Measurements from ENCODE around the gene GCC1. TPM values are rescaled to one million over a fixed set of nuclear protein-coding genes. Genes with fewer than 3 reads are reported as not detected.

Gene GCC1
- total RNA-seq, 2 experiments from 2014 or later: 13.3 to 18.3 TPM

DNA sequence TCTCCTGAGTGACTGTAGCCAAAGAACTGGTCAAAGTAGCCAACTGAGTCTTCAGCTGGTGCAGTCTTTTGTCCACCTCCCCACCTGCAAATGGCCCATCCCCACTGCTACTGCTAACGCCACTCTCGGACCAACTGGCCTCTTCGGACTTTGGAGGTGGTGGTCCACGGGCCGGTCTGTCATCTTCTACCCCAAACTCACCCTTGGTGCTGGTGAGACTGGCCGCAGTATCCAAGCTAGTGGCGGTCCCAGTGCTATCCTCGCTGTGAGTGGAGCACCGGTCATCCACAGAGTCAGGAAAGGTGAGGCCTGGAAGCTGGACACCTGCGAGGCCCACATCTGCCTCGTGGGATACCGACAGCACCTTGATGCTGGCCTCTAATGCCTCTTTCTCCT lies 750 bp downstream of the GCC1 start:
- Histone ChIP-seq H3K36me3 (ENCODE audit: insufficient read depth, low read length) (peaks cover 27% of the 10 kb centered on the region), H3K79me2 (ENCODE audit: insufficient read depth, low read depth, low read length) (peaks cover 31% of the 10 kb centered on the region; the same call in 1 of the 2 replicates), H3K4me1 (ENCODE audit: insufficient read depth, low read length, poor library complexity, severe bottlenecking) (peaks cover 32% of the 10 kb centered on the region), H3K4me2 (ENCODE audit: low read length) (peak overlapping the region; percentile 96), H4K20me1 (ENCODE audit: insufficient read depth, low read length) (peaks cover 22% of the 10 kb centered on the region; the same call in 1 of the 2 replicates), H3K4me3 (ENCODE audit: low read depth, low read length, poor library complexity, severe bottlenecking) (peak overlapping the region; percentile 84), H3K9me2 (ENCODE audit: insufficient read depth, low read length) (no peaks in the 10 kb centered on the region), H3K9me3 (ENCODE audit: low read length) (no peaks in the 10 kb centered on the region), H2AFZ (ENCODE audit: low read length) (no peak overlapping the region), H3K27ac (ENCODE audit: low read depth, low read length, poor library complexity, severe bottlenecking) (no peak overlapping the region)
- intact Hi-C loops (cut with micrococcal nuclease; ENCODE audit: unreplicated experiment): loop anchor here (5.0 kb wide), 2 partner anchors 68 to 192 kb away; partner anchors contain the start of genes SND1 and ZNF800
- TF ChIP-seq, protein P1, sequence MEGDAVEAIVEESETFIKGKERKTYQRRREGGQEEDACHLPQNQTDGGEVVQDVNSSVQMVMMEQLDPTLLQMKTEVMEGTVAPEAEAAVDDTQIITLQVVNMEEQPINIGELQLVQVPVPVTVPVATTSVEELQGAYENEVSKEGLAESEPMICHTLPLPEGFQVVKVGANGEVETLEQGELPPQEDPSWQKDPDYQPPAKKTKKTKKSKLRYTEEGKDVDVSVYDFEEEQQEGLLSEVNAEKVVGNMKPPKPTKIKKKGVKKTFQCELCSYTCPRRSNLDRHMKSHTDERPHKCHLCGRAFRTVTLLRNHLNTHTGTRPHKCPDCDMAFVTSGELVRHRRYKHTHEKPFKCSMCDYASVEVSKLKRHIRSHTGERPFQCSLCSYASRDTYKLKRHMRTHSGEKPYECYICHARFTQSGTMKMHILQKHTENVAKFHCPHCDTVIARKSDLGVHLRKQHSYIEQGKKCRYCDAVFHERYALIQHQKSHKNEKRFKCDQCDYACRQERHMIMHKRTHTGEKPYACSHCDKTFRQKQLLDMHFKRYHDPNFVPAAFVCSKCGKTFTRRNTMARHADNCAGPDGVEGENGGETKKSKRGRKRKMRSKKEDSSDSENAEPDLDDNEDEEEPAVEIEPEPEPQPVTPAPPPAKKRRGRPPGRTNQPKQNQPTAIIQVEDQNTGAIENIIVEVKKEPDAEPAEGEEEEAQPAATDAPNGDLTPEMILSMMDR (conservative IDR thresholded peaks at IDR 0.05; ENCODE audit: low read length): no peak
- TF ChIP-seq EZH2phosphoT487 (IDR thresholded peaks at IDR 0.05; ENCODE audit: borderline replicate concordance, low read depth, low read length): no peak
- POLR2A ChIA-PET: interaction anchor here (0.6 kb wide), 1 partner anchor 443 kb away, joined by 4 read pairs; no protein-coding TSS in a partner anchor
- DNase-seq (ENCODE audit: low spot score): no peak
- CTCF ChIA-PET (ENCODE audit: unreplicated experiment): no interaction called here
- no TSS peak for BruUV-seq (replicated peaks)

DNA sequence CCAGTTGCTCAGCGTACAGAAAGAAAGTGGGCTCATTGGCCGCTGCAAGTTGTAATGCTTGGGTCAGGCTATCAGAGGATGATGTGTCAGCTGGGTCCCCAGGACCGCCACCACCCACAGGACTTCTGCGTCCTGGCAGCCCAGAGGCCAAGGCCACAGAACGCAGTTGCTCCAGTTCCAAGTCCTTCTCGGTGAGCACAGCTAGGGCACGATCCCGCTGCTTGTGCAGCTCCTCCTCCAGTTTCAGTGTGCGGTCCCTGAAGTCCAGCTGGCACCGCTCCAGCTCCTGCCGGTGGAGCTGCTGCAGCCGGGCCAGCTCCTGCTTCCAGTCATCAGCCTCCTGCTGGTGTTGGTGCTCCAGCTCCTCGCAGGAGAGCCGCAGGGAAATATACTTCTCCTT lies 3.0 kb downstream of the GCC1 start:
- POLR2A ChIA-PET: interaction anchor here (0.8 to 1.2 kb wide), 2 partner anchors 9 to 10 kb away, joined by 3 read pairs; no protein-coding TSS in a partner anchor
- Histone ChIP-seq H2AFZ (ENCODE audit: low read length) (no peak overlapping the region), H3K9me2 (ENCODE audit: insufficient read depth, low read length) (no peaks in the 10 kb centered on the region), H3K4me1 (ENCODE audit: insufficient read depth, low read length, poor library complexity, severe bottlenecking) (peaks cover 21% of the 10 kb centered on the region), H3K79me2 (ENCODE audit: insufficient read depth, low read depth, low read length) (peaks cover 19% of the 10 kb centered on the region; the same call in 1 of the 2 replicates), H4K20me1 (ENCODE audit: insufficient read depth, low read length) (peaks cover 18% of the 10 kb centered on the region; the same call in 1 of the 2 replicates), H3K4me3 (ENCODE audit: low read depth, low read length, poor library complexity, severe bottlenecking) (no peak overlapping the region), H3K9me3 (ENCODE audit: low read length) (no peaks in the 10 kb centered on the region), H3K4me2 (ENCODE audit: low read length) (no peak overlapping the region), H3K27ac (ENCODE audit: low read depth, low read length, poor library complexity, severe bottlenecking) (no peak overlapping the region), H3K36me3 (ENCODE audit: insufficient read depth, low read length) (peaks cover 33% of the 10 kb centered on the region)
- TF ChIP-seq EZH2phosphoT487 (IDR thresholded peaks at IDR 0.05; ENCODE audit: borderline replicate concordance, low read depth, low read length): no peak
- TF ChIP-seq, protein P1 (conservative IDR thresholded peaks at IDR 0.05; ENCODE audit: low read length): no peak
- intact Hi-C loops (cut with micrococcal nuclease; ENCODE audit: unreplicated experiment): no loop called here
- BruUV-seq (replicated peaks): no TSS peak
- no peak for DNase-seq (ENCODE audit: low spot score)
- CTCF ChIA-PET (ENCODE audit: unreplicated experiment): interaction anchor here (0.6 kb wide), 1 partner anchor 1340 kb away, joined by 3 read pairs; no protein-coding TSS in a partner anchor

DNA sequence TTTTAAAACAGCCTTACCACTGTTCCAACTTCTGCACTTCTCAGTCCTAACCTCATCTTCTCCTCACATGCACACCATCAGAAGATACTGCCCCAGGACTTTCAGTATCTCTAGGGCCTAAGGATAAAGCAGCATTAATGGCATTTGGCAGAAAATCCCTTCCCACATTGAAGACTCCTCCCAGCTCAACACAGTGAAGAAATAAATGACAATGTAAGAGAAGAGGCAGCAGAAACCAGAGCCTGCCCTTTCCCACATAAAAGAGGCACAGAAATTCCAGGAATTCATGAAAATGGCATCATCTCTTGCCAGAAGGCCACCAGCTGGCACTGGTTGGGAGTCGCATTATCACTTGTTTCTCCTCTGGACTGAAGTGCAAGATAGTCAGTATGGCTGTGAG lies 3.7 kb downstream of the GCC1 start:
- Histone ChIP-seq H3K4me2 (ENCODE audit: low read length) (peak overlapping the region; percentile 14; the same call in 1 of the 2 replicates), H3K9me2 (ENCODE audit: insufficient read depth, low read length) (no peaks in the 10 kb centered on the region), H3K9me3 (ENCODE audit: low read length) (no peaks in the 10 kb centered on the region), H3K4me3 (ENCODE audit: low read depth, low read length, poor library complexity, severe bottlenecking) (no peak overlapping the region), H3K4me1 (ENCODE audit: insufficient read depth, low read length, poor library complexity, severe bottlenecking) (peaks cover 21% of the 10 kb centered on the region), H2AFZ (ENCODE audit: low read length) (no peak overlapping the region), H3K27ac (ENCODE audit: low read depth, low read length, poor library complexity, severe bottlenecking) (no peak overlapping the region), H3K79me2 (ENCODE audit: insufficient read depth, low read depth, low read length) (peaks cover 19% of the 10 kb centered on the region; the same call in 1 of the 2 replicates), H4K20me1 (ENCODE audit: insufficient read depth, low read length) (peaks cover 18% of the 10 kb centered on the region; the same call in 1 of the 2 replicates), H3K36me3 (ENCODE audit: insufficient read depth, low read length) (peaks cover 33% of the 10 kb centered on the region)
- intact Hi-C loops (cut with micrococcal nuclease; ENCODE audit: unreplicated experiment): no loop called here
- TF ChIP-seq, protein P1 (conservative IDR thresholded peaks at IDR 0.05; ENCODE audit: low read length): no peak
- no peak for TF ChIP-seq EZH2phosphoT487 (IDR thresholded peaks at IDR 0.05; ENCODE audit: borderline replicate concordance, low read depth, low read length)
- POLR2A ChIA-PET: no interaction called here
- CTCF ChIA-PET (ENCODE audit: unreplicated experiment): no interaction called here
- DNase-seq (ENCODE audit: low spot score): no peak
- BruUV-seq (replicated peaks): no TSS peak

All from OCI-LY7 (cell line).